Fibroblast of the aortic adventitia (primary cell): ENCODE measurements around the gene BEST1. TPM values are rescaled to one million over a fixed set of nuclear protein-coding genes. Genes with fewer than 3 reads are reported as not detected.
A peak's percentile ranks its signal among the peaks of the same experiment; 100 is the strongest.
"Not testable (repeated sequence)": the region's sequence is repeated elsewhere in the genome, so short reads cannot be mapped to it uniquely, and the experiment has no call there.

Experiments used
- DNase-seq: peaks from one replicate; pipeline ENCODE4 v3.0.0-alpha.2; 2010; ENCODE audit warnings: low read depth
- H3K4me3 ChIP-seq: 2 replicates; pipeline ENCODE4 v1.5.1; 2011; ENCODE audit warnings: low read depth, mild to moderate bottlenecking, control low read depth, low read length, moderate library complexity
- total RNA-seq: library from RNA; depleted of rRNA; stranded (reverse); fragments of >200 nt; gene quantifications from 2 replicates; pipeline ENCODE4 v1.2.3, GENCODE V29; 2012; ENCODE audit warnings: low replicate concordance
- TF ChIP-seq, protein P1 (sequence below): IDR thresholded peaks from 2 replicates; pipeline ENCODE4 v1.5.1; 2011; ENCODE audit warnings: mild to moderate bottlenecking, low read length, control low read depth, inconsistent platforms; ENCODE audit not compliant: insufficient read depth

BEST1 gene
- total RNA-seq, 1 donor = 3.1 TPM

GRCh38 chr11:61947486-61948210 is 2.5 kb upstream of the BEST1 start:
- peak; percentile 96 for DNase-seq
- TF ChIP-seq, protein P1, sequence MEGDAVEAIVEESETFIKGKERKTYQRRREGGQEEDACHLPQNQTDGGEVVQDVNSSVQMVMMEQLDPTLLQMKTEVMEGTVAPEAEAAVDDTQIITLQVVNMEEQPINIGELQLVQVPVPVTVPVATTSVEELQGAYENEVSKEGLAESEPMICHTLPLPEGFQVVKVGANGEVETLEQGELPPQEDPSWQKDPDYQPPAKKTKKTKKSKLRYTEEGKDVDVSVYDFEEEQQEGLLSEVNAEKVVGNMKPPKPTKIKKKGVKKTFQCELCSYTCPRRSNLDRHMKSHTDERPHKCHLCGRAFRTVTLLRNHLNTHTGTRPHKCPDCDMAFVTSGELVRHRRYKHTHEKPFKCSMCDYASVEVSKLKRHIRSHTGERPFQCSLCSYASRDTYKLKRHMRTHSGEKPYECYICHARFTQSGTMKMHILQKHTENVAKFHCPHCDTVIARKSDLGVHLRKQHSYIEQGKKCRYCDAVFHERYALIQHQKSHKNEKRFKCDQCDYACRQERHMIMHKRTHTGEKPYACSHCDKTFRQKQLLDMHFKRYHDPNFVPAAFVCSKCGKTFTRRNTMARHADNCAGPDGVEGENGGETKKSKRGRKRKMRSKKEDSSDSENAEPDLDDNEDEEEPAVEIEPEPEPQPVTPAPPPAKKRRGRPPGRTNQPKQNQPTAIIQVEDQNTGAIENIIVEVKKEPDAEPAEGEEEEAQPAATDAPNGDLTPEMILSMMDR = peak; percentile 99
- no peak overlapping the region for H3K4me3 ChIP-seq

- no peak overlapping the region for H3K4me3 ChIP-seq
- TF ChIP-seq, protein P1 = no peak
- no peak for DNase-seq
These were observed 1.6 kb upstream of the BEST1 start for GRCh38 chr11:61948505-61948904.

GRCh38 chr11:61949169-61950034 is 749 bp upstream of the BEST1 start:
- H3K4me3 ChIP-seq = peak overlapping the region; percentile 13
- TF ChIP-seq, protein P1 = no peak
- peak; percentile 100 for DNase-seq

GRCh38 chr11:61951484-61952135 is 1.5 kb downstream of the BEST1 start:
- TF ChIP-seq, protein P1 = no peak
- H3K4me3 ChIP-seq = no peak overlapping the region
- no peak for DNase-seq

GRCh38 chr11:61952882-61953281 is 2.7 kb downstream of the BEST1 start:
- TF ChIP-seq, protein P1 = no peak
- no peak overlapping the region for H3K4me3 ChIP-seq
- DNase-seq = no peak

GRCh38 chr11:61953632-61954031 is 3.5 kb downstream of the BEST1 start:
- DNase-seq, H3K4me3 ChIP-seq: not testable (repeated sequence)
